K562 treated with DMSO at 1 percent for 4 hours (cell line): Measurements from ENCODE around the gene XCR1. TPM values are rescaled to one million over a fixed set of nuclear protein-coding genes. Genes with fewer than 3 reads are reported as not detected.

ENCODE experiments used
- total RNA-seq: library from RNA; unstranded; fragments of 300-600 nt; gene quantifications from 2 replicates; pipeline ENCODE4 v1.2.3, GENCODE V29; 2022; ENCODE audit not compliant: insufficient read depth

XCR1 gene, protein sequence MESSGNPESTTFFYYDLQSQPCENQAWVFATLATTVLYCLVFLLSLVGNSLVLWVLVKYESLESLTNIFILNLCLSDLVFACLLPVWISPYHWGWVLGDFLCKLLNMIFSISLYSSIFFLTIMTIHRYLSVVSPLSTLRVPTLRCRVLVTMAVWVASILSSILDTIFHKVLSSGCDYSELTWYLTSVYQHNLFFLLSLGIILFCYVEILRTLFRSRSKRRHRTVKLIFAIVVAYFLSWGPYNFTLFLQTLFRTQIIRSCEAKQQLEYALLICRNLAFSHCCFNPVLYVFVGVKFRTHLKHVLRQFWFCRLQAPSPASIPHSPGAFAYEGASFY
- not detected in 2 replicates for total RNA-seq

DNA sequence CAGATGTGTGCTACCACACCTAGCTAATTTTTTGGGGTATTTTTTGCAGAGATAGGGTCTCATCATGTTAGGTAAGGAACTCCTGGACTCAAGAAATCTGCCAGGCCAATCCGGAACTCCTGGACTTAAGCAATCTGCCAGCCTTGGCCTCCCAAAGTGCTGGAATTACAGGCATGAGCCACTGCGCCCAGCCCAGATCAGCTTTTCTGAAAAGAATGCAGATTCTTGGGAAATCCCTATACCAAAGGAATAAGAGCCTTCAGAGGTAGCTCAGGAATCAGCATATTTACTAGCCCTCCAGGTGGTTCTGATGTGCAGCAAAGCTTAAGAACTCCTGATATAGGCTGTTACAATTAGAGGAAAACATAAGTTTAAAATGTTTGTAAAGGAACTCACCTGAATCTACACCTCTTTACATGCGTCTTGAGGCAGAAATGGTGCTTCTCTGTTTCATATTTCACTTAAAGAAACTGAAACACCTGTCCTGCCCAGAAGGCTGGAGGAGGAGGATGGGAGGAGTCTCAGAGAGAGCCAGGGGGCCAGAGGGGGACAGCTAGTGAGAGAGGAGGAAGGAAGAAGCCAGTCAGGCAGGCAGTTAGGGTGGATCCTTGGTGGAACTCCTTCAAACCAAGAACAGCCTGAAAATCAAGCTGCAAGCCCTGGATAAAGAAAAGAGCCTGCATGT is at the start of gene XCR1:
XCR1 (minus strand) TSS at position 463 of the 685 bp plus-strand sequence. CDS start 5,536 bp downstream, outside the sequence.

DNA sequence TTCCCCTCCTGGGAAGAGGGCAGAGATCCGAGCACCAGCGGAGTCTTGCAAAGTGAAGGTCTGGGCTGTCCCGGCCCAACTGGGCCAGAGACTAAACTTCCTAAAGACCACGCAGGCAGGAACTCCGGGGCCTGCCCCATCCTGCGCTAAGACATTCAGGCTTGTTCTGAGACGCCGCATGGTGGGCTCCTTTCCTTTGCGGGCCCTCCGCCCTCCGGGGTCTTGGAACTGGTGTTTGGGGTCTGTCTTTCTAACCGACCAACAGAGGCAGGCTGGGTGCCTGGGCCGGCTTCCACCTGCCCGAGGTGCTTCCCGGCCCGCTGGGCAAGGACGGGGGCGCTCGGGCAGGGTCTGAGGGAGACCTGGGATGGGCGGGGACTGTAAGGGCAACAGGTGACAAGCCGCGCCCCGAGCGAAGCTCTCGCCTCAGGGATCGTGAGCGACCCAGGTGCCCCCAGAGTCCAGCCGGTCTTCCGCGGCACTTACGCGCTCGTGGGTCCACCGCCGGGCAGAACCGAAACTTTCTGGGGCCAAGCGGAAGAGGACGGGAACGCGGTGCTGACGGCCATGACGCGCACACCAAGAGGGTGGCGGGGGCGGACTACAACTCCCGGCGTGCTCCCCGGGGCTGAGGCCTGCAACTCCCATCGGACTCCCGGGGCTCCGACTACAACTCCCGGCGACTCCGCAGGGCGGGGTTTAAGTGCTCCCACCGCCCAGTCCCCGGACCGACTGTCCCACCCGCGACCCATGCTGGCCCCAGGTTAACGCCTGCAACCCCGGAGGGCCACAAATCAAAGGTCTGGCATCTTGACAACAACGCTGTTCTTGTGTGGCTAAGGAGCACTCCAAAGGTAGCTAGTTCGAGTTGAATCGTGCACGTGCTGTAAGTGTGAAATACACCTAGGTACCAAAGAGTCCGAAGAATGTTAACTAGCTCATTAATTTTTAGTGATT is 31.8 kb downstream of the XCR1 start, which contains the start of gene FYCO1:
FYCO1 (minus strand) TSS at position 589 of the 957 bp plus-strand sequence. CDS start 10,914 bp downstream, outside the sequence.

Other genes starting within 250 kb of the XCR1 start
- not detected in 2 replicates for gene SLC6A20, start 230.9 kb downstream of the XCR1 start, total RNA-seq
- 5.0 and 13.4 TPM in 2 replicates for gene LZTFL1, start 185.4 kb downstream of the XCR1 start, total RNA-seq
- gene CCR9, start 140.9 kb downstream of the XCR1 start, total RNA-seq, result not detected in 2 replicates
- gene CXCR6, start 84.0 kb downstream of the XCR1 start, total RNA-seq, result not detected in 2 replicates
- 3.5 and 4.3 TPM in 2 replicates for gene FYCO1, start 31.7 kb downstream of the XCR1 start, total RNA-seq
- gene CCR1, start 180.8 kb upstream of the XCR1 start, total RNA-seq, result not detected in 2 replicates
- not detected in 2 replicates for gene CCR3, start 215.0 kb upstream of the XCR1 start, total RNA-seq